ENCODE measurements around the gene RRAS2. TPM values are rescaled to one million over a fixed set of nuclear protein-coding genes. Genes with fewer than 3 reads are reported as not detected.
A peak's percentile ranks its signal among the peaks of the same experiment; 100 is the strongest.

Gene RRAS2
- total and polyA plus RNA-seq, 4 donors: 21.2 to 73.5 (median 35.0) TPM

- H3K27me3 ChIP-seq (ENCODE audit: control insufficient read depth in 3 of 3, insufficient read depth in 3 of 3, low read length in 2 of 3): no peaks in the 10 kb centered on the region
- peaks cover 0 to 52% (median 11%) of the 10 kb centered on the region in 5 donors for H3K4me1 ChIP-seq (ENCODE audit: control insufficient read depth in 5 of 5, insufficient read depth in 5 of 5, low read length in 5 of 5)
- H3K9me3 ChIP-seq (ENCODE audit: control insufficient read depth in 4 of 4, insufficient read depth in 3 of 4, low read length in 3 of 4): no peaks in the 10 kb centered on the region
- no peak for TF ChIP-seq CTCF (IDR thresholded peaks at IDR 0.05; ENCODE audit: control extremely low read depth, extremely low read depth)
- no peak overlapping the region for H3K9ac ChIP-seq (ENCODE audit: insufficient read depth in 1 of 2, low read length in 2 of 2)
- H3K36me3 ChIP-seq (ENCODE audit: control insufficient read depth in 4 of 4, insufficient read depth in 4 of 4, low read length in 4 of 4): peaks cover 0 to 7% (median 3%) of the 10 kb centered on the region in 4 donors
- H3K4me3 ChIP-seq: no peak overlapping the region
- ATAC-seq (ENCODE audit: insufficient read depth, low FRiP score) (no peak), DNase-seq (no peak)
- H3K27ac ChIP-seq (ENCODE audit: low read depth in 1 of 2, low read length in 1 of 2): no peak overlapping the region
- WGBS, 2 donors: 73 to 83% methylated on average over 5 of the region's 5 CpGs
Observed at GRCh38 chr11:14251754-14252153, 107.2 kb downstream of the RRAS2 start.

- H3K4me1 ChIP-seq (ENCODE audit: control insufficient read depth in 5 of 5, insufficient read depth in 5 of 5, low read length in 5 of 5): peaks cover 0 to 38% (median 5%) of the 10 kb centered on the region in 5 donors
- no peaks in the 10 kb centered on the region for H3K27me3 ChIP-seq (ENCODE audit: control insufficient read depth in 3 of 3, insufficient read depth in 3 of 3, low read length in 2 of 3)
- peaks cover 0 to 8% (median under 1%) of the 10 kb centered on the region in 4 donors for H3K36me3 ChIP-seq (ENCODE audit: control insufficient read depth in 4 of 4, insufficient read depth in 4 of 4, low read length in 4 of 4)
- H3K27ac ChIP-seq (ENCODE audit: low read depth in 1 of 2, low read length in 1 of 2): no peak overlapping the region
- DNase-seq (peak; percentile 79 to 84 (median 81)), ATAC-seq (ENCODE audit: insufficient read depth, low FRiP score) (peak; percentile 67)
- H3K9me3 ChIP-seq (ENCODE audit: control insufficient read depth in 4 of 4, insufficient read depth in 3 of 4, low read length in 3 of 4): no peaks in the 10 kb centered on the region
- 28% methylated on average over 10 of the region's 10 CpGs for WGBS, 2 donors
- no peak overlapping the region for H3K4me3 ChIP-seq
- no peak overlapping the region for H3K9ac ChIP-seq (ENCODE audit: insufficient read depth in 1 of 2, low read length in 2 of 2)
- TF ChIP-seq CTCF (IDR thresholded peaks at IDR 0.05; ENCODE audit: control extremely low read depth, extremely low read depth): peak; percentile 80
Observed at GRCh38 chr11:14249121-14249963, 109.6 kb downstream of the RRAS2 start.

GRCh38 chr11:14248580-14248981 lies 110.4 kb downstream of the RRAS2 start:
- Histone ChIP-seq H3K9ac (ENCODE audit: insufficient read depth in 1 of 2, low read length in 2 of 2) (no peak overlapping the region), H3K36me3 (ENCODE audit: control insufficient read depth in 4 of 4, insufficient read depth in 4 of 4, low read length in 4 of 4) (peaks cover 0 to 12% (median under 1%) of the 10 kb centered on the region in 4 donors), H3K4me1 (ENCODE audit: control insufficient read depth in 5 of 5, insufficient read depth in 5 of 5, low read length in 5 of 5) (peaks cover 0 to 30% (median 0%) of the 10 kb centered on the region in 5 donors), H3K9me3 (ENCODE audit: control insufficient read depth in 4 of 4, insufficient read depth in 3 of 4, low read length in 3 of 4) (no peaks in the 10 kb centered on the region), H3K27ac (ENCODE audit: low read depth in 1 of 2, low read length in 1 of 2) (no peak overlapping the region), H3K27me3 (ENCODE audit: control insufficient read depth in 3 of 3, insufficient read depth in 3 of 3, low read length in 2 of 3) (no peaks in the 10 kb centered on the region), H3K4me3 (no peak overlapping the region)
- DNase-seq (peak; percentile 41 to 75 (median 41)), ATAC-seq (ENCODE audit: insufficient read depth, low FRiP score) (no peak)
- no peak for TF ChIP-seq CTCF (IDR thresholded peaks at IDR 0.05; ENCODE audit: control extremely low read depth, extremely low read depth)
- WGBS, 2 donors: 16 to 41% methylated on average over 5 of the region's 5 CpGs
